Left ventricle myocardium inferior (tissue), 1 donor: ENCODE data around the gene KLHL40. TPM values are rescaled to one million over a fixed set of nuclear protein-coding genes. Genes with fewer than 3 reads are reported as not detected.

ENCODE experiments used
- DNase-seq: peaks from one replicate; pipeline ENCODE4 v3.0.0-alpha.2; 2020
- H3K27ac ChIP-seq: fragments of 200-600 bp; replicated peaks from 2 replicates; pipeline ENCODE4 v1.8.0; 2021
- H3K27me3 ChIP-seq: fragments of 200-600 bp; 2 replicates; pipeline ENCODE4 v1.8.0; 2021; ENCODE audit warnings: low read depth
- H3K36me3 ChIP-seq: fragments of 200-600 bp; 2 replicates; pipeline ENCODE4 v1.8.0; 2021
- H3K4me1 ChIP-seq: fragments of 200-600 bp; 2 replicates; pipeline ENCODE4 v1.8.0; 2021
- H3K4me3 ChIP-seq: fragments of 200-600 bp; 2 replicates; pipeline ENCODE4 v1.8.0; 2021; ENCODE audit warnings: mild to moderate bottlenecking, moderate library complexity
- H3K9me3 ChIP-seq: fragments of 200-600 bp; replicated peaks from 2 replicates; pipeline ENCODE4 v1.8.0; 2021
- CTCF ChIP-seq: fragments of 200-600 bp; IDR thresholded peaks from 2 replicates; pipeline ENCODE4 v1.8.0; 2021; ENCODE audit warnings: antibody characterized with exemption, mild to moderate bottlenecking, borderline replicate concordance
- intact Hi-C: fragments of 100-400 bp; cut with micrococcal nuclease; formaldehyde crosslinking; loops from one replicate; pipeline ENCODE4 v1.11.0; 2022
- total RNA-seq: library from RNA; stranded (reverse); fragmentation: NEBNext Ultra II Directional; extraction: Animal tissue kit (Norgen Biotek cat#: 25700); gene quantifications from one replicate; pipeline ENCODE4 v1.2.1, GENCODE V29; 2021
- donor health status: DM: no; HTN: yes; CAD: no; lungs with severe emphysema.

The KLHL40 gene
- total RNA-seq, 1 donor from 2014 or later = 0.22 TPM

- H3K4me1 ChIP-seq = peaks cover 63% of the 10 kb centered on the region
- H3K27ac ChIP-seq = peak overlapping the region; percentile 96
- no peak for TF ChIP-seq CTCF
- intact Hi-C loops = loop anchor here (10.0 kb wide), 1 partner anchor 86 kb away; no protein-coding TSS in a partner anchor
- no peak overlapping the region for H3K4me3 ChIP-seq
- peaks cover 15% of the 10 kb centered on the region for H3K36me3 ChIP-seq
- DNase-seq = no peak
- no peaks in the 10 kb centered on the region for H3K27me3 ChIP-seq
- no peaks in the 10 kb centered on the region for H3K9me3 ChIP-seq
Measured at GRCh38 chr3:42658771-42659390, 26.5 kb upstream of the KLHL40 start.

GRCh38 chr3:42659451-42660130 is 25.7 kb upstream of the KLHL40 start:
- DNase-seq = no peak
- Histone ChIP-seq H3K9me3 (no peaks in the 10 kb centered on the region), H3K36me3 (peaks cover 15% of the 10 kb centered on the region), H3K27ac (peak overlapping the region; percentile 96), H3K4me1 (peaks cover 60% of the 10 kb centered on the region), H3K4me3 (no peak overlapping the region), H3K27me3 (no peaks in the 10 kb centered on the region)
- no peak for TF ChIP-seq CTCF
- intact Hi-C loops = loop anchor here (10.0 kb wide), 1 partner anchor 85 kb away; no protein-coding TSS in a partner anchor

GRCh38 chr3:42660131-42660715 is 25.1 kb upstream of the KLHL40 start:
- Histone ChIP-seq H3K27ac (peak overlapping the region; percentile 96), H3K9me3 (no peaks in the 10 kb centered on the region), H3K4me1 (peaks cover 60% of the 10 kb centered on the region), H3K27me3 (no peaks in the 10 kb centered on the region), H3K4me3 (no peak overlapping the region), H3K36me3 (peaks cover 15% of the 10 kb centered on the region)
- no peak for TF ChIP-seq CTCF
- intact Hi-C loops = no loop called here
- no peak for DNase-seq

- DNase-seq = no peak
- H3K36me3 ChIP-seq = peaks cover 15% of the 10 kb centered on the region
- intact Hi-C loops = no loop called here
- H3K9me3 ChIP-seq = no peaks in the 10 kb centered on the region
- H3K4me1 ChIP-seq = peaks cover 60% of the 10 kb centered on the region
- H3K27me3 ChIP-seq = no peaks in the 10 kb centered on the region
- H3K4me3 ChIP-seq = no peak overlapping the region
- peak overlapping the region; percentile 96 for H3K27ac ChIP-seq
- peak; percentile 26 for TF ChIP-seq CTCF
Measured at GRCh38 chr3:42660898-42661297, 24.4 kb upstream of the KLHL40 start.

- intact Hi-C loops = no loop called here
Measured at GRCh38 chr3:42661593-42662022, 23.7 kb upstream of the KLHL40 start.

More at GRCh38 chr3:42661593-42662022, 23.7 kb upstream of the KLHL40 start:
- H3K27ac ChIP-seq = peak overlapping the region; percentile 96
- no peaks in the 10 kb centered on the region for H3K27me3 ChIP-seq
- H3K36me3 ChIP-seq = peaks cover 15% of the 10 kb centered on the region
- no peak overlapping the region for H3K4me3 ChIP-seq
- TF ChIP-seq CTCF = no peak
- no peaks in the 10 kb centered on the region for H3K9me3 ChIP-seq
- no peak for DNase-seq
- H3K4me1 ChIP-seq = peaks cover 60% of the 10 kb centered on the region
